HG02885 (cell line): ENCODE data around the gene DMGDH.
"Not testable (repeated sequence)": the region's sequence is repeated elsewhere in the genome, so short reads cannot be mapped to it uniquely, and the experiment has no call there.

ENCODE experiments used
- ATAC-seq: cut with Tn5 transposase; IDR thresholded peaks from one replicate; pipeline ENCODE4 v1.9.1; 2021; ENCODE audit warnings: mild to moderate bottlenecking; ENCODE audit not compliant: unreplicated experiment, poor library complexity

DMGDH gene

DNA sequence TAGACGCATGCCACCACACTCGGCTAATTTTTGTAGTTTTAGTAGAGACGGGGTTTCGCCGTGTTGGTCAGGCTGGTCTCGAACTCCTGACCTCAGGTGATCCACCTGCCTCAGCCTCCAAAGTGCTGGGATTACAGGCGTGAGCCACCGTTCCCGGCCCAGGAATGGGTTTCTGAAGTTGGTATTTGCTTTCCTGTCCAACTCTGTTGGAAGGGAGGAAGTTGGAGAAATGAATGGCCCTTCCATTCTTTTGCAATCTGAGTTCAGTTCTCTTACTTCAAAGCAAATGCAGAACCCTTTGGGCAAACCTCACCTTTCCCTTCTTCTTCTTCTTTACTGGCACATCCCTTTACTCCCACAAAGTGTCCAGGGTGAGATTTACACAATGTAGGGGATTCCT lies 86.3 kb downstream of the DMGDH start:
- not testable (repeated sequence) for ATAC-seq

- ATAC-seq = no peak
These were observed 89.6 kb downstream of the DMGDH start for GRCh38 chr5:78979909-78980308.

DNA sequence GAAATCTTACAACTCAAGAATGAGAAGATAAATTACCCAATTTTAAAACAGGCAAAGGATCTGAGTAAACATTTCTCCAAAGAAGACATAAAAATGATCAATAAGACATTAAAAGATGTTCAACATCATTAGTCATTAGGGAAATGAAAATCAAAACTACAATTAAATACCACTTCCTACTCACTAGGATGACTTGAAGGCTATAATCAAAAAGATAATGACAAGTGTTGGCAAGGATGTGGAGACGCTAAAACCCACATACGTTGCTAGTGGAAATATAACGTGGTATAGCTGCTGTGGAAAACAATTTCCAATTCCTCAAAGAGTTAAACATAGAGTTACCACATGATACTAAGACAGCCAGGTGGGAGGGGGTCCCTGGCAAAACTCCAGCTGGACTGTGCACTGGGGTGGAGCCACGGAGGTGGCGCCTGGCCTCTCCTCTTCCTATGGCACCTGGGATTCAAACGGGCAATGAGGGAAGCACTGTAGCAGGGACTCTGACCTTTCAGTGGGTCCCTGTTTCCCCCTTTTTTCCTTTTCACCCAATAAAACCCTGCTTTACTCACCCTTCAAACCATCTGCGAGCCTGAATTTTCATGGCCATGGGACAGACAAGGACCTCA lies 90.2 kb downstream of the DMGDH start:
- ATAC-seq = no peak

- no peak for ATAC-seq
These were observed 94.4 kb downstream of the DMGDH start for GRCh38 chr5:78975035-78975434.

GRCh38 chr5:78974601-78975000 lies 94.9 kb downstream of the DMGDH start:
- no peak for ATAC-seq

DNA sequence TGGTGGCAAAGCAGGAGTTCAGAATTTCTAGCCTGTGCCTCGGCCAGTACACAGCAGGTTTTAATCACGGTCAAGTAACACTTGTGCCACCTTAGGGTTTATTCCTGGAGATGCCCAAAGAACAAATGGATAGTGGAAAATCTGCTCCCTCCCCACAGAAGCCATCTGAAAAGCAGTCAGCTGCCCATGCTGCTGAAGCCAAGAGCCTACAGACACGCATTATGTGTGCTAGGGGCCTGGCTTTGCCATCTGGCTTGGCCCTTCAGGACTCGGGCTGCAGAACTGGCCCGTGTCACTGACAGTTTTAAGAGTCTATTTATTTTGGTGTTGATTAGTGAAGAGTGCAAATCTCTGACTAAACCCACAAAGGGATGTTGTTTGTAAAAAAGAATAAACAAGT lies 95.5 kb downstream of the DMGDH start:
- no peak for ATAC-seq

DNA sequence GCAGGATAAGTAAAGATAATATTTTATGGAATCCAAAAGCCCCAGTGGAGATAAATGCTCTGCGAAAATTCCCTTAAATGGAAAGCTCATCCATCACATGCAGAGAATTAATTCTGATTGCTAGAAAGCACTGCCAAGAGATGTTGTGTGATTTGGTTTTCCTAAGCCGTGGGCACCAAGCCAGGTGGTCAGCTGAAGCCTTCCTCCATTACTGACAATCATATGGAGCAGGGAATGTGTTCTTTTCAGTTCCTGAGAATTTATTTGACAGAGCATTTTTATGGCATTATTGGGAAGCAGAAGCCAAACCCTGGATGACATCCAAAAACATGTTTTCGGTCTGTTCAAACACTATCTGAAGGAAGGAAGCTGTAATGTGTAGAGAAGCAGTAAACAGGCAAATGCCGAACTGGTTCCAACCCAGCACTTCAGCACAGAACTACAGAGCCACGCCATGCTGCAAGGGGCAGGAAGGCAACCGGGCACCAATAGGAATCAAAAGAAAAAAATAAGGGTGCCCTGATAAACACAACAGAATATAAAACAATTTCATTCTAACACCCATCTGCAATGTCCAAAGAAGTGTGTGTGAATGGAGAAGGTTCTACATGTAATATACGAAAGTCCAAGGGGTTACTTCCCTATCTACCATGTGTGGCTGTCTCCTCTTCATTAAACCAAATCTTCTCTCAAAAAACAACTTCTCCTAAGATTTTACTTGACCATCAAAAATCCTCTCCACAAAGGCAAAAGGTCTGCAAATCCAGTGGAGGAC lies 96.6 kb downstream of the DMGDH start:
- ATAC-seq = no peak

DNA sequence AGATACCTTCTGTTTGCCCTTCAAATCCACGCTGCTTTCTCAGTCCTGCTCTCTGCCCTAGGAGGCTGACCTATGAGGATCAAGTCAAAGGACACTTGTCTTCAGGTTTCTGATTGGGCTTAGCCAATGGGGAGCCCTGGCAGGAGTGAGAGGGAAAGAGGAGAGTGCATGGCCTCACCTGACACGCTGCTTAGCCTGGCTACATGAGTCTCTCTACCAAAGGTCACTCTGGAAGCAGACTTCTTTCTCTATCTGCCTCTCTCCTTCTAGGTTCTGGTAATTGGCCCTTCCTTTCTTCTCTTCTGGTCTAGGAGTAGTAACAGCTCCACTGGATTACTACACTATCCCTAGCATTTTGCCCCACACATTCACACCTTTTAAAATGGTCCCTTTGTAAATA lies 97.5 kb downstream of the DMGDH start:
- no peak for ATAC-seq

DNA sequence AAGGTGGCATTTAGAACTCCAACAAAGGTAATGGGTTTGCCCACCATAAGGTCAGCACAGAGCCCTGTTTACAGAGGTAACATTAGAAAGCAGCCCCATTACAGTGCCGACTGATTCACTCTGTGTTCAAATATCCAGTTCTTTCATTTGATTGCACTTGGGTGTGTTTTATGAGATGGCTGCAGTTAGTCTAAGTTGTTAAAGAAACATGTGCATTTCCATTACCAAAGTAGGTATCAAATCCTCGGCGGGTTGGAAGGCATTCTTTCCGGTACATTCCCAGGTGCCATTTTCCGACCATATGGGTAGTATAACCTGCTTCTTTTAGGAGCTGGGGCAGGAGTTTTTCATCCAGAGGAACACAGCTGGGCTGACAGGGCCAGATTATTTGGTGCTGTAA lies 100.7 kb downstream of the DMGDH start:
- ATAC-seq = no peak

- no peak for ATAC-seq
These were observed 104.6 kb downstream of the DMGDH start for GRCh38 chr5:78964889-78965288.

DNA sequence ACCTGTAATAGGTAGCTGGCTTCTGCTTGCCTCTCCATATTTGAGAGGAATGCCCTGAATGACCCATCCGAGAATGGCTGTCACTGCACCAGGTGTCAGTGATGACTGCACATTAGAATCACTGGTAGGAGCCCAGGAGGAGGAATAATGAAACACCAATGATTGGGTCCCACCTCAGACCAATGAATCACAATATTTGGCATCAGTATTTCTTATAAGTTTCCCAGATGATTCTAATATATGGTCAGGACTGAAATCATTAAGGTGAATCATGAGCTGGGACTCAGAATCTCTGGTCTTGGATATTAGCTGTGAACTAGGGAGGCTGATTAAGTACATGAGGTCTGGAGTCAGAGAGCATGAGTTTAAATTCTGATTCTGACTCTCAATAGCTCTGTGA lies 107.7 kb downstream of the DMGDH start:
- ATAC-seq = no peak

DNA sequence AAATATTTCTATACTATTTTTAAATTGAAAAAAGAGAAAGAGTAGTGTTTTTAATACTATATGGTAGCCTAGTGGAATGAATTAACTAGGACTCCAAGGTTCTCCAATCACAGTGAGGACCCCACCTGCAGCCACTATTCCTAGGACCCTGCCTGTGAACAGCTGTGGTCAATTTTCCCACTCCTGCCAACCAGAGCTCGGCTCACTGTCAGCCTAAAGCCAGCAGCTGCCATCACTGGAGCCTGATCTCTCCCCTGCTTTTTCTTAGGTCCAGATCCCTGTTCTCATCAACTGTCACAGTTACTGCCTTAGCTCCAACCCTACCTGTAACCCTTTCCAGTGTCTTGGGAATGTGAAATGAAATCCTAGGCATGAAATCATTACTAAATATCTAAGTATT lies 109.7 kb downstream of the DMGDH start:
- no peak for ATAC-seq

GRCh38 chr5:78958672-78959445 lies 110.6 kb downstream of the DMGDH start:
- no peak for ATAC-seq

DNA sequence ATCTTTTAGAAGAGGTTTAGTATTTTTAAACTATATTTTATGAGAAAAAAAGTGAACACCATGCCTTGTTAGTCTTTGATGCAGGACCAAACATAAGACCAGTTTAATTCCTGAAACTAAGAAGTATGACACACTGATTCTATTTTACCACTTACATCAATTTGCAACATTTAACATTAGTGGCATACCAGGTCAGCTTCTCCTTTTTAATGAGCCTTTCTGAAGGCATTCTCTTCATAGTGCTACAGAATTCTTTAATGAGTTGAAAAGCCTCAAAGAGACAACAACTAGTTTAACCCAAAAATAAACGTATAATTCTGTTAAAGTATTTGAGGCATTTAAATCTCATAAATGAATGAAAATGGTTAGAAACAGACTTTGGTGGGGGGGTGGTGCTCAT lies 112.6 kb downstream of the DMGDH start:
- no peak for ATAC-seq

GRCh38 chr5:78953092-78953800 lies 116.2 kb downstream of the DMGDH start:
- peak; percentile 52 for ATAC-seq
